HG03139 (cell line): ENCODE data around the gene DRD3.

Experiments used
- ATAC-seq: cut with Tn5 transposase; IDR thresholded peaks from one replicate; pipeline ENCODE4 v1.9.1; 2021; ENCODE audit not compliant: unreplicated experiment

DRD3 gene

GRCh38 chr3:114079761-114080160 is 99.1 kb downstream of the DRD3 start:
- no peak for ATAC-seq

- no peak for ATAC-seq
These were observed 100.7 kb downstream of the DRD3 start for GRCh38 chr3:114078126-114078525.
